Uterus (tissue), 4 donors: ENCODE measurements around the gene VTCN1. TPM values are rescaled to one million over a fixed set of nuclear protein-coding genes. Genes with fewer than 3 reads are reported as not detected.

ENCODE experiments used
- DNase-seq, 2 donors: peaks; one replicate each; pipeline ENCODE4 v3.0.0-alpha.2; 2019 to 2020
- H3K27ac ChIP-seq, 2 donors: fragments of 200-600 bp; sonication (generic); 1 replicate in 1 of 2; 2 replicates in 1 of 2; pipeline ENCODE4 v1.5.1; 2016 to 2018
- H3K27me3 ChIP-seq, 2 donors: fragments of 200-600 bp; sonication (generic); one replicate each; pipeline ENCODE4 v1.5.1; 2018 to 2019; ENCODE audit warnings: control low read depth in 1 of 2
- H3K36me3 ChIP-seq, 2 donors: fragments of 200-600 bp; sonication (generic); one replicate each; pipeline ENCODE4 v1.5.1; 2019; ENCODE audit warnings: control low read depth in 1 of 2
- H3K4me1 ChIP-seq, 2 donors: fragments of 200-600 bp; sonication (generic); one replicate each; pipeline ENCODE4 v1.5.1; 2018 to 2019; ENCODE audit warnings: control low read depth in 1 of 2
- H3K4me3 ChIP-seq, 2 donors: fragments of 200-600 bp; sonication (generic); 1 replicate in 1 of 2; 2 replicates in 1 of 2; pipeline ENCODE4 v1.5.1; 2018 to 2019; ENCODE audit warnings: mild to moderate bottlenecking in 1 of 2
- H3K9me3 ChIP-seq, 2 donors: fragments of 200-600 bp; sonication (generic); one replicate each; pipeline ENCODE4 v1.5.1; 2019; ENCODE audit warnings: control low read depth in 1 of 2
- POLR2A ChIP-seq, 2 donors: fragments of 450-650 bp; IDR thresholded peaks; one replicate each; pipeline ENCODE4 v1.6.1; 2016; ENCODE audit warnings: antibody characterized with exemption in 2 of 2, mild to moderate bottlenecking in 1 of 2, moderate library complexity in 1 of 2
- intact Hi-C: fragments of 100-400 bp; cut with DNase I; formaldehyde crosslinking; loops from one replicate; pipeline ENCODE4 v1.15.1; 2023; ENCODE audit warnings: low total_unique reads
- total RNA-seq, 4 donors: library from RNA; depleted of rRNA in 3 of 4; stranded (reverse); fragments of >200 nt in 3 of 4; gene quantifications; one replicate each; pipeline versions ENCODE4 v1.1.0 to v1.2.4, GENCODE V29; 2014 to 2023
- TF ChIP-seq, protein P1 (sequence below), 4 experiments: fragments of 200-600 bp in 2 of 4; fragments of 450-650 bp in 2 of 4; sonication (generic) in 2 of 4; IDR thresholded peaks; one replicate each; pipeline ENCODE4 v1.5.1; 2016 to 2019; ENCODE audit warnings: antibody characterized with exemption in 4 of 4, mild to moderate bottlenecking in 2 of 4, moderate library complexity in 1 of 4
- donor health status: DM: yes; HTN: yes; CAD: no.

Gene VTCN1
- total RNA-seq, 4 donors from 2014 or later: 0.64 to 21.5 (median 2.6) TPM; not detected in 1

DNA sequence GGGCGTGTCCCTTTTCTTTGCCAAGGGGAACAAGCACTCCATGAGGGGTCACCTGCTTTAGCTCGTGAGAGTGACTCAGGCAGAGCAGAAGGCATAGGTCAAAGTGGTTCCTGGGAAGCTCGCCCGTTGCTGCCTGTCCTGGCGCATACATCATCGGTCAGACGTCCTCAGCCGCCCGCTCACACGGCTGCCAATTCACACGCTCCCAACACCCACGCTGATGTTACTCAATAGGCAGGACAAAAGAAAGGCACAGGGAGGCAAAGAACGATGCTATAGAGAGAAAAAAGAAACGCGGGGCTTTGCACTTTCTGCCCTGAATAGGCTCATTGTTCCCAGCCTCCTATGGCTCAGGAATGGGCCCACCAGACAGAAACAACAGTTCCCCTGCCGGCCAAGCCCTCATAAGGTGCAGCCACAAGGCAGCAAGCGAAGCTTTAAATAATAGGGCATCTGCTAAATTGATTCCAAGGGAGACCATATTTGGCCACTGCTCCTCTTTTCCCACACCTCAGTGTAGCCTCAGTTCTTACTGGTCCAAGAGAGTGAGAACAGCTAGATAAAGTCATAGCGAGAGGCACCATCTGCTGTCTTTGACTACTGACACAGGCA is 38.7 kb downstream of the VTCN1 start:
- Histone ChIP-seq H3K27ac (no peak overlapping the region), H3K4me3 (no peak overlapping the region), H3K27me3 (no peaks in the 10 kb centered on the region), H3K4me1 (no peaks in the 10 kb centered on the region), H3K9me3 (no peaks in the 10 kb centered on the region), H3K36me3 (no peaks in the 10 kb centered on the region)
- DNase-seq: peak; percentile 45 to 46
- TF ChIP-seq, protein P1, sequence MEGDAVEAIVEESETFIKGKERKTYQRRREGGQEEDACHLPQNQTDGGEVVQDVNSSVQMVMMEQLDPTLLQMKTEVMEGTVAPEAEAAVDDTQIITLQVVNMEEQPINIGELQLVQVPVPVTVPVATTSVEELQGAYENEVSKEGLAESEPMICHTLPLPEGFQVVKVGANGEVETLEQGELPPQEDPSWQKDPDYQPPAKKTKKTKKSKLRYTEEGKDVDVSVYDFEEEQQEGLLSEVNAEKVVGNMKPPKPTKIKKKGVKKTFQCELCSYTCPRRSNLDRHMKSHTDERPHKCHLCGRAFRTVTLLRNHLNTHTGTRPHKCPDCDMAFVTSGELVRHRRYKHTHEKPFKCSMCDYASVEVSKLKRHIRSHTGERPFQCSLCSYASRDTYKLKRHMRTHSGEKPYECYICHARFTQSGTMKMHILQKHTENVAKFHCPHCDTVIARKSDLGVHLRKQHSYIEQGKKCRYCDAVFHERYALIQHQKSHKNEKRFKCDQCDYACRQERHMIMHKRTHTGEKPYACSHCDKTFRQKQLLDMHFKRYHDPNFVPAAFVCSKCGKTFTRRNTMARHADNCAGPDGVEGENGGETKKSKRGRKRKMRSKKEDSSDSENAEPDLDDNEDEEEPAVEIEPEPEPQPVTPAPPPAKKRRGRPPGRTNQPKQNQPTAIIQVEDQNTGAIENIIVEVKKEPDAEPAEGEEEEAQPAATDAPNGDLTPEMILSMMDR (IDR thresholded peaks at IDR 0.05): no peak
- intact Hi-C loops: no loop called here

DNA sequence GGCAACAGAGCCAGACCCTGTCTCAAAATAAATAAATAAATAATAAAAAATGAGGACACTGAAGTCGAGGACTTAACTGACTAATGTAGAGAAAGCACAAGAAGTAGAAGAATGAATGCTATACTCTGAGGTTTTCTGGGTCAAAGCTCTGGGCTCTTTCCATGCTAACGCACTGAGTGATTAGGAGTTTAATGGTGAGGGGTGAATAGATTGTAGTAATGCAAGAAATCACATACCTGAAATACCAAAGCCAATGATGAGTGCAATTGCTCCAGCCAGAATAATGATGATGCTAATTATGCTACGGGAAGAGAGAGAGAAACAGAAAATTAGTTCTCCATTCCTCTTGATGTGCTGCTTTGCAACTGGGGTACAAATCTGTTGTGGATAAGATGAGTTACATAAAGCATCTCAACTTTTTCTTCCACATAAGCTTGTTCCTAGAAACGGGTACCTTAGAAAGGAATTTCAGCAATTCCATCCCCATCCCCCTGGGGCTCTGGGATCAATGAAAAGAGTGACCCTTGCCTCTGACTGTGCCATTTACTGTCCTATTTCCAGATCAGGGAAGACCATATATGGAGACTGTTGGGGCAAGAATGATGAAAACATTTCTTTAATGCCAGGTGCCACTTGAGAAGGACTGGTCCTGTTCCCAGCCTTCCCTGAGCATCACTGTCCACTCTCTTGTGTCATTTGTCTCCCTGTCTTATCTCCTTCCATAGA is 40.7 kb downstream of the VTCN1 start:
- DNase-seq: no peak
- TF ChIP-seq POLR2A (IDR thresholded peaks at IDR 0.05): no peak
- TF ChIP-seq, protein P1 (IDR thresholded peaks at IDR 0.05): no peak
- H3K4me1 ChIP-seq: no peaks in the 10 kb centered on the region

DNA sequence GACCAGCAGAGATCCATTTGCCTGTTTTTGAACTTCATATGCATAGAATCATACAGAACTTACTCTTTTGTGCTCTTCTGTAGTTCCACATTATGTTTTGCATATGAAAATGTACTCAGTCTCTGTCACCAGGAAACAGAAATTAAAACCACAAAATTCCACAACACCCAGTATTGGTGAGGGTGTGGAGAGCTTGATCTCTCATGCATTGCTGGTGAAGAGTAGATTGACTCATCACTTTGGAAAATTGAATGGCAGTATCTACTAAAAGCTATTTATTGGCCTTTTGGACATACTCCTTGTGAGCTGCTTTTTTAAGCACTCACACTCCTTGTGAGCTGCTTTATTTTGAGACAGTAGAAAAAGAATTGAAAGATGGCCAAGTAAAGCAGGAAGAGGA is 43.3 kb downstream of the VTCN1 start:
- no peaks in the 10 kb centered on the region for H3K9me3 ChIP-seq
- H3K27me3 ChIP-seq: no peaks in the 10 kb centered on the region
- TF ChIP-seq, protein P1 (IDR thresholded peaks at IDR 0.05): no peak
- no peak for TF ChIP-seq POLR2A (IDR thresholded peaks at IDR 0.05)
- no peaks in the 10 kb centered on the region for H3K36me3 ChIP-seq
- no peaks in the 10 kb centered on the region for H3K4me1 ChIP-seq
- no peak overlapping the region for H3K27ac ChIP-seq
- H3K4me3 ChIP-seq: no peak overlapping the region
- DNase-seq: no peak
- intact Hi-C loops: no loop called here

More for the DNA sequence above, 40.7 kb downstream of the VTCN1 start:
- no peak overlapping the region for H3K27ac ChIP-seq
- intact Hi-C loops: no loop called here
- H3K27me3 ChIP-seq: no peaks in the 10 kb centered on the region
- no peak overlapping the region for H3K4me3 ChIP-seq
- no peaks in the 10 kb centered on the region for H3K9me3 ChIP-seq
- H3K36me3 ChIP-seq: no peaks in the 10 kb centered on the region

DNA sequence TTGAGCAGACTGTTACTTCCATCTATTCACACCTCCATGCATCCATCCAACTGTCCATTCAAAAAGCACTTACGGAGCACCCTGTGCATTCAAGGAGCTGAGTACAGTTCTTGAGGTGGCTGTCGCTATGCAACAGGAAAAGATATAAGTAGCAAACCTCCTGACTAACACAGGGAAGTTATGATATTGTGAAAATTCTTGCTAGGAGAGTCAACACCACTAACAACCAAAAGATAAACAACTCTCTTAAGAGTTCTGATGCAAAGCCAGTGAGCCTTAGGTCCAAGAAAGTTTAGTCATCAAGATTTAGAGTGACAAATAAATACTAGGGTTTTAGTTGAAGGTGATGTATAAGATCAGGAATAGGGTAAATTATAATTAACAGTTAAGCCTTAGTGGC is 44.7 kb downstream of the VTCN1 start:
- no peaks in the 10 kb centered on the region for H3K36me3 ChIP-seq
- no peak for DNase-seq

DNA sequence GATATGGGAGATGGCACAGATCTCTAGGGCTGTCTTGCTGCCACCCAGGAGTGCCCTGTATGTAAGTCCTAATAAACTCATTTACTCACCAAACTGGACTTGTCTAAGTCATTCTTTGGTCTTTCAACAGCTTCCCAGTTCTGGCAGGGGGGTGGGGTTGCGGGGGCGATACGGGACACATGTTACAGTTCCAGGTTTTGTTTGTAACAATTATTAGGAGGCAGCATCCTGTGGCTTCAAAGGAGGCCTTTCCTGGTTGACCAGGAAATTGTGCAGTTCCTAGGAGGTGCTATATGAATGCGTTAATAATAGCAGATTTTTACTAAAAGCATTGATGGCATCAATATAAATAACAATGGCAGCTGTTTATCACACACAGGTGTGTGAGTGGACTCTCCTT is 46.5 kb downstream of the VTCN1 start:
- no peak for DNase-seq
- no peak overlapping the region for H3K27ac ChIP-seq
- no peaks in the 10 kb centered on the region for H3K4me1 ChIP-seq
- H3K4me3 ChIP-seq: no peak overlapping the region
- no peaks in the 10 kb centered on the region for H3K27me3 ChIP-seq
- no peaks in the 10 kb centered on the region for H3K36me3 ChIP-seq
- H3K9me3 ChIP-seq: no peaks in the 10 kb centered on the region
- intact Hi-C loops: no loop called here
- TF ChIP-seq, protein P1 (IDR thresholded peaks at IDR 0.05): no peak
- no peak for TF ChIP-seq POLR2A (IDR thresholded peaks at IDR 0.05)

More for the DNA sequence above, 44.7 kb downstream of the VTCN1 start:
- H3K27me3 ChIP-seq: no peaks in the 10 kb centered on the region
- no peaks in the 10 kb centered on the region for H3K4me1 ChIP-seq
- no peak overlapping the region for H3K4me3 ChIP-seq
- TF ChIP-seq, protein P1 (IDR thresholded peaks at IDR 0.05): no peak
- intact Hi-C loops: no loop called here
- H3K27ac ChIP-seq: no peak overlapping the region
- H3K9me3 ChIP-seq: no peaks in the 10 kb centered on the region
